CD4-positive, alpha-beta T cell (primary cell): ENCODE data around the gene LMAN2. TPM values are rescaled to one million over a fixed set of nuclear protein-coding genes. Genes with fewer than 3 reads are reported as not detected.

Experiments
- ATAC-seq: fragments of 200-7000 bp; cut with Tn5 transposase; one replicate; pipeline ENCODE4 v1.10.0; 2022; ENCODE audit warnings: mild to moderate bottlenecking; ENCODE audit not compliant: poor library complexity
- CTCF ChIA-PET: fragments of 350-600 bp; sonication (Branson Sonifier 250); formaldehyde crosslinking; loops from one replicate; lab custom pipeline; 2021; ENCODE audit warnings: antibody characterized with exemption, inconsistent platforms; lab: Charles Lee
- POLR2A ChIA-PET: fragments of 350-600 bp; sonication (Branson Sonifier 250); formaldehyde crosslinking; loops from one replicate; lab custom pipeline; 2021; ENCODE audit warnings: antibody characterized with exemption, inconsistent platforms; lab: Charles Lee
- DNase-seq, 14 experiments: peaks; one replicate each; pipeline ENCODE4 v3.0.0-alpha.2; 2013 to 2020; ENCODE audit warnings: mixed read lengths in 2 of 14
- H3K27ac ChIP-seq, 2 donors: one replicate each; pipeline versions ENCODE4 v1.5.1 to v1.7.0; 2013; ENCODE audit warnings: low read length in 2 of 2, low read depth in 1 of 2, mild to moderate bottlenecking in 1 of 2
- H3K27me3 ChIP-seq, 2 experiments: 1 replicate in 1 of 2; 2 replicates in 1 of 2; pipeline versions ENCODE4 v1.6.1 to v1.7.0; 2013; ENCODE audit warnings: low read length in 2 of 2, control low read depth in 1 of 2, mild to moderate bottlenecking in 1 of 2, moderate library complexity in 1 of 2; ENCODE audit not compliant: insufficient read depth in 2 of 2, control insufficient read depth in 1 of 2
- H3K36me3 ChIP-seq: one replicate; pipeline ENCODE4 v1.6.1; 2013; ENCODE audit warnings: low read length, control low read depth; ENCODE audit not compliant: insufficient read depth
- H3K4me1 ChIP-seq: one replicate; pipeline ENCODE4 v1.6.1; 2013; ENCODE audit warnings: low read length, control low read depth; ENCODE audit not compliant: insufficient read depth
- H3K4me3 ChIP-seq: one replicate; pipeline ENCODE4 v1.5.1; 2013; ENCODE audit warnings: mild to moderate bottlenecking, low read length, moderate library complexity
- H3K9me3 ChIP-seq, 2 experiments: 1 replicate in 1 of 2; 2 replicates in 1 of 2; pipeline versions ENCODE4 v1.6.1 to v1.7.0; 2013; ENCODE audit warnings: low read length in 2 of 2, mild to moderate bottlenecking in 2 of 2, control low read depth in 1 of 2, moderate library complexity in 1 of 2; ENCODE audit not compliant: control insufficient read depth in 1 of 2, insufficient read depth in 1 of 2
- H3K27ac Mint-ChIP-seq: one replicate; pipeline ENCODE4 v1.8.0; 2020; ENCODE audit warnings: mixed read lengths
- H3K27me3 Mint-ChIP-seq: one replicate; pipeline ENCODE4 v1.8.0; 2021; ENCODE audit warnings: mixed read lengths
- H3K36me3 Mint-ChIP-seq: one replicate; pipeline ENCODE4 v1.8.0; 2021; ENCODE audit warnings: low read depth, mixed read lengths
- H3K4me1 Mint-ChIP-seq: one replicate; pipeline ENCODE4 v1.8.0; 2021; ENCODE audit warnings: low read depth, mixed read lengths
- H3K4me3 Mint-ChIP-seq: one replicate; pipeline ENCODE4 v1.8.0; 2020; ENCODE audit warnings: mild to moderate bottlenecking, mixed read lengths
- H3K9me3 Mint-ChIP-seq: one replicate; pipeline ENCODE4 v1.8.0; 2020; ENCODE audit warnings: mixed read lengths
- CTCF ChIP-seq: fragments of 200-600 bp; IDR thresholded peaks from one replicate; pipeline ENCODE4 v1.8.0; 2022; ENCODE audit warnings: antibody characterized with exemption, mild to moderate bottlenecking
- intact Hi-C, 2 experiments: fragments of 100-400 bp; cut with DNase I in 1 of 2; cut with micrococcal nuclease in 1 of 2; formaldehyde crosslinking; loops; one replicate each; pipeline versions ENCODE4 v1.15.1 to v1.9.0; 2023 to 2025; cut with DNase I, micrococcal nuclease
- total RNA-seq, 174 experiments: library from RNA in 2 of 174; stranded (reverse) in 2 of 174; gene quantifications; one replicate each; pipeline ENCODE4 v1.2.3 and lab custom pipeline; 2021 to 2026

Gene LMAN2
- total RNA-seq, 2 experiments from 2014 or later: 54.5 to 55.6 TPM

GRCh38 chr5:177355162-177355867 lies 3.8 kb upstream of the LMAN2 start:
- CTCF ChIA-PET: interaction anchor here (0.9 to 5.0 kb wide), 4 partner anchors 14 to 100 kb away, joined by 3 to 31 read pairs (median 4); no protein-coding TSS in a partner anchor
- Histone ChIP-seq H3K4me3 (no peak overlapping the region), H3K27me3 (no peaks in the 10 kb centered on the region), H3K36me3 (peaks cover 6% of the 10 kb centered on the region), H3K9me3 (no peaks in the 10 kb centered on the region), H3K4me1 (peaks cover 74% of the 10 kb centered on the region), H3K27ac (no peak overlapping the region)
- POLR2A ChIA-PET: interaction anchor here (1.3 to 1.6 kb wide), 4 partner anchors 20 to 71 kb away, joined by 3 to 5 read pairs (median 3); partner anchors contain the start of gene GRK6
- H3K27ac Mint-ChIP-seq: peak overlapping the region; percentile 82
- H3K36me3 Mint-ChIP-seq: peaks cover 31% of the 10 kb centered on the region
- H3K4me3 Mint-ChIP-seq: peak overlapping the region; percentile 21
- ATAC-seq (no peak), DNase-seq (no peak)
- H3K9me3 Mint-ChIP-seq: no peaks in the 10 kb centered on the region
- intact Hi-C loops: loop anchor here (5.0 to 10.0 kb wide), 2 partner anchors 43 to 971 kb away; partner anchors contain the start of genes HIGD2A (in 1 of the 2), MXD3 (in 1 of the 2) and NOP16 (in 1 of the 2)
- H3K4me1 Mint-ChIP-seq: peaks cover 77% of the 10 kb centered on the region
- no peaks in the 10 kb centered on the region for H3K27me3 Mint-ChIP-seq
- no peak for TF ChIP-seq CTCF

- H3K27ac Mint-ChIP-seq: peak overlapping the region; percentile 10
- peaks cover 32% of the 10 kb centered on the region for H3K36me3 Mint-ChIP-seq
- peaks cover 77% of the 10 kb centered on the region for H3K4me1 Mint-ChIP-seq
- Histone ChIP-seq H3K9me3 (no peaks in the 10 kb centered on the region), H3K4me1 (peaks cover 74% of the 10 kb centered on the region), H3K27me3 (no peaks in the 10 kb centered on the region), H3K36me3 (peaks cover 8% of the 10 kb centered on the region), H3K27ac (no peak overlapping the region), H3K4me3 (no peak overlapping the region)
- DNase-seq (no peak), ATAC-seq (no peak)
- intact Hi-C loops: loop anchor here (5.0 to 10.0 kb wide), 4 partner anchors 42 to 970 kb away; partner anchors contain the start of genes HIGD2A (in 1 of the 2), MXD3 (in 1 of the 2), NHP2 (in 1 of the 2) and NOP16 (in 1 of the 2)
- no peaks in the 10 kb centered on the region for H3K27me3 Mint-ChIP-seq
- H3K9me3 Mint-ChIP-seq: no peaks in the 10 kb centered on the region
- TF ChIP-seq CTCF: no peak
- ChIA-PET CTCF (interaction anchor here (0.9 to 5.0 kb wide), 4 partner anchors 15 to 37 kb away, joined by 3 to 31 read pairs (median 3); no protein-coding TSS in a partner anchor), POLR2A (interaction anchor here (1.4 to 1.6 kb wide), 2 partner anchors 21 to 49 kb away, joined by 3 read pairs; no protein-coding TSS in a partner anchor)
- peak overlapping the region; percentile 31 for H3K4me3 Mint-ChIP-seq
Observed at GRCh38 chr5:177354711-177355110, 3.2 kb upstream of the LMAN2 start.

GRCh38 chr5:177354256-177354655 lies 2.8 kb upstream of the LMAN2 start:
- peaks cover 77% of the 10 kb centered on the region for H3K4me1 Mint-ChIP-seq
- no peak overlapping the region for H3K4me3 ChIP-seq
- POLR2A ChIA-PET: interaction anchor here (1.6 kb wide), 1 partner anchor 21 kb away, joined by 3 read pairs; no protein-coding TSS in a partner anchor
- intact Hi-C loops: loop anchor here in 1 of 2 experiments (5.0 to 10.0 kb wide), 3 partner anchors 222 to 969 kb away; partner anchors contain the start of genes HIGD2A, NHP2, NOP16 and NSD1
- no peak for TF ChIP-seq CTCF
- no peaks in the 10 kb centered on the region for H3K9me3 Mint-ChIP-seq
- H3K4me1 ChIP-seq: peaks cover 73% of the 10 kb centered on the region
- ATAC-seq: no peak
- CTCF ChIA-PET: interaction anchor here (0.9 to 5.0 kb wide), 3 partner anchors 16 to 36 kb away, joined by 3 to 31 read pairs (median 3); no protein-coding TSS in a partner anchor
- H3K9me3 ChIP-seq: no peaks in the 10 kb centered on the region
- H3K27ac Mint-ChIP-seq: peak overlapping the region; percentile 10
- no peak for DNase-seq
- H3K27me3 Mint-ChIP-seq: no peaks in the 10 kb centered on the region
- no peak overlapping the region for H3K27ac ChIP-seq
- H3K27me3 ChIP-seq: no peaks in the 10 kb centered on the region
- peaks cover 34% of the 10 kb centered on the region for H3K36me3 Mint-ChIP-seq
- H3K4me3 Mint-ChIP-seq: peak overlapping the region; percentile 31
- peaks cover 9% of the 10 kb centered on the region for H3K36me3 ChIP-seq
